HepG2 (cell line): Measurements from ENCODE around the gene SMPD2. TPM values are rescaled to one million over a fixed set of nuclear protein-coding genes. Genes with fewer than 3 reads are reported as not detected.
A peak's percentile ranks its signal among the peaks of the same experiment; 100 is the strongest.

Experiments used
- ARNT2 ChIP-seq: sonication (generic); formaldehyde crosslinking; IDR thresholded peaks from 2 replicates; pipeline ENCODE4 v1.8.0; 2022; ENCODE audit warnings: mild to moderate bottlenecking, low read depth, missing genetic modification reagents, moderate library complexity
- CCDC6 ChIP-seq: sonication (generic); formaldehyde crosslinking; IDR thresholded peaks from 2 replicates; pipeline ENCODE4 v1.8.1; 2022; ENCODE audit warnings: mild to moderate bottlenecking, missing genetic modification reagents, moderate library complexity
- DRAP1 ChIP-seq: IDR thresholded peaks from 2 replicates; pipeline ENCODE4 v1.6.1; 2016; ENCODE audit warnings: missing genetic modification reagents, missing compliant biosample characterization
- GMEB2 ChIP-seq: IDR thresholded peaks from 2 replicates; pipeline ENCODE4 v1.6.1; 2016; ENCODE audit warnings: missing biosample characterization, missing genetic modification reagents, low read depth
- IRF1 ChIP-seq: sonication (generic); formaldehyde crosslinking; IDR thresholded peaks from 2 replicates; pipeline ENCODE4 v1.4.0; 2020; ENCODE audit warnings: low read depth, mild to moderate bottlenecking, missing genetic modification reagents
- PHF20 ChIP-seq: sonication (generic); formaldehyde crosslinking; IDR thresholded peaks from 2 replicates; pipeline ENCODE4 v1.5.0; 2020; ENCODE audit warnings: mild to moderate bottlenecking, missing genetic modification reagents
- RNF2 ChIP-seq: fragments of 450-650 bp; conservative IDR thresholded peaks from 2 replicates; pipeline ENCODE4 v1.6.1; 2016; ENCODE audit warnings: low read depth
- SIN3A ChIP-seq: IDR thresholded peaks from 2 replicates; pipeline ENCODE4 v1.6.1; 2011; ENCODE audit warnings: low read depth, mild to moderate bottlenecking, control low read depth, low read length, borderline replicate concordance
- SP1 ChIP-seq, 2 experiments: fragments of 450-650 bp in 1 of 2; sonication (generic) in 1 of 2; formaldehyde crosslinking in 1 of 2; IDR thresholded peaks; 2 replicates each; pipeline versions ENCODE4 v1.4.0 to v1.6.1; 2016 to 2020; ENCODE audit warnings: missing genetic modification reagents in 1 of 2
- TBX2 ChIP-seq: sonication (generic); formaldehyde crosslinking; IDR thresholded peaks from 2 replicates; pipeline ENCODE4 v1.5.0; 2020; ENCODE audit warnings: missing genetic modification reagents, mild to moderate bottlenecking, borderline replicate concordance
- TMF1 ChIP-seq: sonication (generic); formaldehyde crosslinking; IDR thresholded peaks from 2 replicates; pipeline ENCODE4 v1.8.1; 2022; ENCODE audit warnings: low read depth, missing genetic modification reagents
- TOPORS ChIP-seq: sonication (generic); formaldehyde crosslinking; IDR thresholded peaks from 2 replicates; pipeline ENCODE4 v1.8.0; 2023; ENCODE audit warnings: mild to moderate bottlenecking, missing genetic modification reagents
- ZNF263 ChIP-seq: sonication (generic); formaldehyde crosslinking; IDR thresholded peaks from 2 replicates; pipeline ENCODE4 v1.4.0; 2020; ENCODE audit warnings: missing genetic modification reagents
- ZNF33B ChIP-seq: sonication (generic); formaldehyde crosslinking; IDR thresholded peaks from 2 replicates; pipeline ENCODE4 v1.5.1; 2020; ENCODE audit warnings: mild to moderate bottlenecking, missing genetic modification reagents
- ZNF550 ChIP-seq: sonication (generic); formaldehyde crosslinking; IDR thresholded peaks from 2 replicates; pipeline ENCODE4 v1.4.0; 2020; ENCODE audit warnings: mild to moderate bottlenecking, missing genetic modification reagents, borderline replicate concordance
- ZNF563 ChIP-seq: sonication (generic); formaldehyde crosslinking; IDR thresholded peaks from 2 replicates; pipeline ENCODE4 v1.8.0; 2022; ENCODE audit warnings: mild to moderate bottlenecking, moderate library complexity, missing genetic modification reagents
- polyA plus RNA-seq, 8 experiments: library from polyadenylated mRNA; depleted of rRNA in 3 of 8; stranded (reverse) in 7 of 8; unstranded in 1 of 8; fragments of >200 nt; fragmentation: Illumina TruSeq in 4 of 8; extraction: Trizol in 4 of 8; gene quantifications; 2 replicates each; pipeline versions ENCODE4 v1.2.1 to v1.2.3, GENCODE V29; 2011 to 2016; ENCODE audit warnings: low read depth in 4 of 8, missing spikeins in 1 of 8, mixed read lengths in 1 of 8; ENCODE audit not compliant: insufficient read depth in 1 of 8
- total RNA-seq, 5 experiments: library from RNA; depleted of rRNA; stranded (reverse); fragments of >200 nt; fragmentation: Illumina TruSeq; extraction: Trizol; gene quantifications; 2 replicates each; pipeline ENCODE4 v1.2.3, GENCODE V29; 2016; ENCODE audit warnings: low read depth in 1 of 5
- TF ChIP-seq, protein P1 (sequence below), 2 experiments: sonication (generic) in 1 of 2; formaldehyde crosslinking in 1 of 2; IDR thresholded peaks; 2 replicates each; pipeline versions ENCODE4 v1.5.1 to v1.6.1; 2011 to 2020; ENCODE audit warnings: borderline replicate concordance in 1 of 2, low read depth in 1 of 2, low read length in 1 of 2, mild to moderate bottlenecking in 1 of 2, missing genetic modification reagents in 1 of 2, moderate library complexity in 1 of 2
- TF ChIP-seq, protein P2 (sequence below): sonication (generic); formaldehyde crosslinking; IDR thresholded peaks from 2 replicates; pipeline ENCODE4 v1.4.0; 2020; ENCODE audit warnings: missing genetic modification reagents

The SMPD2 gene
- total and polyA plus RNA-seq, 2 of the 13 experiments (the other 11 are each of a cell fraction or from before 2014, with no cell fraction given): 5.9 to 10.6 TPM

DNA sequence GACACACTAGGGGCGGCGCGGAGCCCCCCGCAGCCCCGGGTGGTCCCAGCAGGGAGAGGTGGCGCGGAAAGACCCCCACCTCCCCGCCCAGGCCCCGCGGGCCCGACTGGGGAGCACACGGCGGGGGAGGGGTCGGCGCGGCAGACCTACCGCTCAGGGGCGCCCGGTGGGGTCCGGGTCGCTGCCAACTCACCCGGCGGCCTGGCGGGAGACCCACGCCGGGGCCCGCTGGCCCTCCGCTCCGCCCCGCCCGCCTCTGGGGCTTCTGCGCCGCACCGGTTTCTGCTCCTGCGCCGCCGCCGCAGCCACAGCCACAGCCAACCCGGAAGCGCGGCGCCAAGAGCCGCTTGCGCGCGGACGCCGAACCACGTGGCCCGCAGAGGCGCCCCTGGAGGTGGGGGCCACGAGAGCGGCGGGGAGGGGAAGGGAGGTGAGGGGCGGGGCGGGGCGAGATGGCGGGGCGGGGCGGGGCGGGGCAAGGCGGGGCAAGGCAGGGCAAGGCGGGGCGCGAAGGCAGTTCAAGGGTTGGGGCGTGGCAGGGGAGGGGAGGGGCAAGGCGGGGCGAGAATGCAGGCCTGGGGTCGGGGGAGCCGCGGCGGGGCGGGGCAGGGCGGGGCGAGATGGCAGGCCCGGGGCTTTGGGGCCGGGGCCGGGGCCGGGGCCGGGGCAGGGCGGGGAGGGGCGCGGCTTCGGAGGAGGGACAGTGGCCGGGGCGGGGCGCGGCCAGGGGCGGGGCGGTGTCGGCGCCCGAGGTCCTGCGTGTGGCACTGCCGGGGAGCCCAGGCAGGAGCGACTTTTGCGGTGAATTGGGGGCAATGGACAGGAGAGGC is 42.6 kb downstream of the SMPD2 start, which contains the start of gene ZBTB24 (continued):
- TF ChIP-seq, protein P1, sequence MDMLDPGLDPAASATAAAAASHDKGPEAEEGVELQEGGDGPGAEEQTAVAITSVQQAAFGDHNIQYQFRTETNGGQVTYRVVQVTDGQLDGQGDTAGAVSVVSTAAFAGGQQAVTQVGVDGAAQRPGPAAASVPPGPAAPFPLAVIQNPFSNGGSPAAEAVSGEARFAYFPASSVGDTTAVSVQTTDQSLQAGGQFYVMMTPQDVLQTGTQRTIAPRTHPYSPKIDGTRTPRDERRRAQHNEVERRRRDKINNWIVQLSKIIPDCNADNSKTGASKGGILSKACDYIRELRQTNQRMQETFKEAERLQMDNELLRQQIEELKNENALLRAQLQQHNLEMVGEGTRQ (IDR thresholded peaks at IDR 0.05; ENCODE audit: low read depth, low read length): 0 out of 2 replicates have a peak, but pooled peaks have one; percentile 16
- TF ChIP-seq, protein P1 (CRISPR knock-in tag; IDR thresholded peaks at IDR 0.05; ENCODE audit: borderline replicate concordance): peak; percentile 55; the same call in 1 of the 2 replicates
- TF ChIP-seq, protein P2, sequence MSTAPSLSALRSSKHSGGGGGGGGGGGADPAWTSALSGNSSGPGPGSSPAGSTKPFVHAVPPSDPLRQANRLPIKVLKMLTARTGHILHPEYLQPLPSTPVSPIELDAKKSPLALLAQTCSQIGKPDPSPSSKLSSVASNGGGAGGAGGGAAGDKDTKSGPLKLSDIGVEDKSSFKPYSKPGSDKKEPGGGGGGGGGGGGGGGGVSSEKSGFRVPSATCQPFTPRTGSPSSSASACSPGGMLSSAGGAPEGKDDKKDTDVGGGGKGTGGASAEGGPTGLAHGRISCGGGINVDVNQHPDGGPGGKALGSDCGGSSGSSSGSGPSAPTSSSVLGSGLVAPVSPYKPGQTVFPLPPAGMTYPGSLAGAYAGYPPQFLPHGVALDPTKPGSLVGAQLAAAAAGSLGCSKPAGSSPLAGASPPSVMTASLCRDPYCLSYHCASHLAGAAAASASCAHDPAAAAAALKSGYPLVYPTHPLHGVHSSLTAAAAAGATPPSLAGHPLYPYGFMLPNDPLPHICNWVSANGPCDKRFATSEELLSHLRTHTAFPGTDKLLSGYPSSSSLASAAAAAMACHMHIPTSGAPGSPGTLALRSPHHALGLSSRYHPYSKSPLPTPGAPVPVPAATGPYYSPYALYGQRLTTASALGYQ (CRISPR knock-in tag): no peak
- TF ChIP-seq RNF2 (0 out of 2 replicates have a peak, but pooled peaks have one; percentile 27), TBX2 (peak; percentile 37; the same call in 1 of the 2 replicates), CCDC6 (CRISPR knock-in tag) (peak; percentile 79; the same call in 1 of the 2 replicates), ZNF550 (CRISPR knock-in tag) (no peak), GMEB2 (CRISPR knock-in tag) (peak; percentile 59; the same call in 1 of the 2 replicates), PHF20 (CRISPR knock-in tag) (peak; percentile 59; the same call in 1 of the 2 replicates), IRF1 (CRISPR knock-in tag) (no peak), ZNF563 (CRISPR knock-in tag) (peak; percentile 80), TMF1 (CRISPR knock-in tag) (peak; percentile 85; the same call in 1 of the 2 replicates), ARNT2 (CRISPR knock-in tag) (peak; percentile 80; the same call in 1 of the 2 replicates), ZNF263 (CRISPR knock-in tag) (peak; percentile 26; the same call in 1 of the 2 replicates), TOPORS (CRISPR knock-in tag) (peak; percentile 48), SIN3A (0 out of 2 replicates have a peak, but pooled peaks have one; percentile 47), DRAP1 (CRISPR knock-in tag) (peak; percentile 27; the same call in 1 of the 2 replicates), SP1 (IDR thresholded peaks at IDR 0.05) (no peak), SP1 (CRISPR knock-in tag; IDR thresholded peaks at IDR 0.05) (0 out of 2 replicates have a peak, but pooled peaks have one; percentile 20), ZNF33B (no peak)
